NCI-H1436 (cell line): ENCODE measurements around the gene MAP1LC3C.
"Not testable (repeated sequence)": the region's sequence is repeated elsewhere in the genome, so short reads cannot be mapped to it uniquely, and the experiment has no call there.

ENCODE experiments used
- DNase-seq: peaks from one replicate; lab custom pipeline; 2025; lab: John Stamatoyannopoulos, UW

The MAP1LC3C gene

GRCh38 chr1:241992734-241993133, 6.2 kb downstream of the MAP1LC3C start:
- no peak for DNase-seq

- no peak for DNase-seq
These were observed 8.9 kb downstream of the MAP1LC3C start for GRCh38 chr1:241990040-241990439.

GRCh38 chr1:241988389-241988930, 10.4 kb downstream of the MAP1LC3C start:
- not testable (repeated sequence) for DNase-seq

- peak; percentile 17 for DNase-seq
These were observed 13.1 kb downstream of the MAP1LC3C start for GRCh38 chr1:241985787-241986186.

GRCh38 chr1:241979926-241980325, 19.0 kb downstream of the MAP1LC3C start:
- DNase-seq: no peak

GRCh38 chr1:241979071-241979470, 19.8 kb downstream of the MAP1LC3C start:
- no peak for DNase-seq

GRCh38 chr1:241976229-241976628, 22.7 kb downstream of the MAP1LC3C start:
- no peak for DNase-seq

GRCh38 chr1:241972703-241973369, 26.1 kb downstream of the MAP1LC3C start:
- peak; percentile 25 for DNase-seq

GRCh38 chr1:241968611-241969010, 30.3 kb downstream of the MAP1LC3C start:
- no peak for DNase-seq

- no peak for DNase-seq
These were observed 34.2 kb downstream of the MAP1LC3C start for GRCh38 chr1:241964550-241965282.

GRCh38 chr1:241963722-241964121, 35.2 kb downstream of the MAP1LC3C start:
- DNase-seq: no peak

- DNase-seq: no peak
These were observed 36.7 kb downstream of the MAP1LC3C start for GRCh38 chr1:241962153-241962552.

GRCh38 chr1:241957692-241958494, 41.0 kb downstream of the MAP1LC3C start, which contains the start of gene BECN2:
Gene BECN2 (plus strand): TSS chr1:241957767. CDS start chr1:241957767, 0 bp downstream.
- no peak for DNase-seq

GRCh38 chr1:241950390-241950789, 48.5 kb downstream of the MAP1LC3C start:
- DNase-seq: no peak

- no peak for DNase-seq
These were observed 51.5 kb downstream of the MAP1LC3C start for GRCh38 chr1:241947354-241947753.
